GM21825 (cell line): Measurements from ENCODE around the gene EML6.
A peak's percentile ranks its signal among the peaks of the same experiment; 100 is the strongest.
"Not testable (repeated sequence)": the region's sequence is repeated elsewhere in the genome, so short reads cannot be mapped to it uniquely, and the experiment has no call there.

Source experiments
- ATAC-seq: cut with Tn5 transposase; IDR thresholded peaks from one replicate; pipeline ENCODE4 v1.9.1; 2021; ENCODE audit warnings: mild to moderate bottlenecking, moderate library complexity; ENCODE audit not compliant: unreplicated experiment

Gene EML6

DNA sequence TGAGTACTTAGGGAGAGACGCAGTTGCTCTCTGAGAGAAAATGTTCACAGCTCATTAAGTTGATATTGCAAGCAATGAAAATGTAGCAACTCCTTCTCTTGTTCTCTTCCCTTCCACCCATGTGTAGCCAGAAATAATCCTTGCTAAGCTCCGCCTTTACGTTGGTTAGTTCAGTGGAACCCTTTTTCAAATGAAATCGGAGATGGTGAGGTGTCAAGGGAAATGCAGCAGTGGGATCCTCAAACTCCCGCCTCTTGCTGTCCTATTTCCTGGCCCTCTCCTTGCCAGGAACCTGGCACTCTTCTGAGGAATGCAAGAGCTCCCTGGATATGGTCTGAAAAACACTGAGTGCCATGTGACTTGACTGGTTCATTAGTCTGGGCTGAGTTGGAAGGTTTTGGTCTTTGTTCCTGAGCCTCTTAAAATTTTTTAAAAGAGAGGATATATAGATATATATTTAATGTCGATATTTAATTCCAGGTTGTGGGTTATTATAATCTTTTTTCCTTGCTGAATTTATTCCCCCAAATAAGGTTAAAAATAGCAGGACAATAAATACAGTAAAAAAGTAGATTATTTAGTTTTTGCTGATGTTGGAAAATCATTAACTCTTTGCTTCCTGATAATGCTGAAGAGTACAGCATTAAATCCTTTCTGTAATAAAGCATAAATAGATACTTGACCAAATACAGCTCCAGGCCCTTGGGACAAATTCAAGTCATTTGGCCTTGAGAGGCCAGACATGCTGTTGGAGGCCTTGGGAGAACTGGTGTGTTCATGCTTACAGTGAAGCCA lies 116.2 kb downstream of the EML6 start:
- no peak for ATAC-seq

DNA sequence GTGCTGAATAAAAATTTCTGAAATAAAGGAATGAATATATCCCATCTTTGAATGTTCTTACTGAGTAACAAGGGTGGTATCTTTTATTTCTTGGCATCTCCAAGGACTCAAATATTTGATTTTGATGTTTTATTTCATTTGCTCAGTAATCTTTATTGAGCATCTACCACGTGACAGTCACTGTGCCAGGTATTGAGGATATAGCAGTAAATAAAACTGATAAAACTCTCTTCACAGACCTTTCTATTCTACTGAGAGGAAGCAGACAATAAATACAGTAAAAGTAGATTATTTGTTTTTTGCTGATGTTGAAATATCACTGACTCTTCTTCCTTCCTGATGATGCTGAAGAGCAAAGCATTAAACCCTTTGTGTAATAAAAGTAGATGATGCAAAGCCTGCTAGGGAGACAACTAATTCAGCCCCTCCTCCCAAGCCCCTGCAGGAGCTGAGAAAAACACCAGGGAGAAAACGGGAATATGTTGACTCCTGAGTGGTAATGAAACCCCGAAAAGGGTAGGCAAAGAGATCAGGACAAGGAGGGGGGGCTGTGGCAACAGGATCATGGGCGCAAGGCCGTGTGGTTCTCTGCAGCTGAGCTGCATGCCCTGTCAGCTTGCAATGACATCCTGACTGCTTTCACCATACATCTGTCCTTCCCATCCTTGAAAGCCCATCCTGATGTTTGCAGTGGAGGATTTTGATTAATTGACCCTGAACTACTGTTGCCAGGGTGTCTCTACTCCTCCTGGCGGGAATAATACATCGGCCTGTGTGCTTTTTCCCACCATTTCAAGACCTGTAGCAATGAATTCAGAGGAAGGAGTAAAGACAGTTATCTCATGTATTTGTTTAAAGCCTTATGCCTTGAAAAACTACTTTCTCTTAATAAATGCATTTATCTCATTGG lies 117.4 kb downstream of the EML6 start:
- no peak for ATAC-seq

DNA sequence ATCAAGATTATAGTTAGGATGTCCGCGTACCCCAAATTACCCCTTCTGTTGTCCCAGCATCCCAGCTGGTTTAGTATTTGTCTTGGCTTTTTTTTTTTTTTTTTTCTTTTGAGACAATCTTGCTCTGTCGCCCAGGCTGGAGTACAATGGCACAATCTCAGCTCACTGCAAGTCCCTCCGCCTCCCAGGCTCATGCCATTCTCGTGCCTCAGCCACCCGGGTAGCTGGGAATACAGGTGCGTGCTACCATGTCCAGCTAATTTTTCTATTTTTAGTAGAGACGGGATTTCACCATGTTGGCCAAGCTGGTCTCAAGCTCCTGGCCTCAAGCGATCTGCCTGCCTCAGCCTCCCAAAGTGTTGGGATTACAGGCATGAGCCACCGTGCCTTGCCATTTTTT lies 118.0 kb downstream of the EML6 start:
- not testable (repeated sequence) for ATAC-seq

GRCh38 chr2:54845094-54845493 lies 121.6 kb downstream of the EML6 start:
- no peak for ATAC-seq

DNA sequence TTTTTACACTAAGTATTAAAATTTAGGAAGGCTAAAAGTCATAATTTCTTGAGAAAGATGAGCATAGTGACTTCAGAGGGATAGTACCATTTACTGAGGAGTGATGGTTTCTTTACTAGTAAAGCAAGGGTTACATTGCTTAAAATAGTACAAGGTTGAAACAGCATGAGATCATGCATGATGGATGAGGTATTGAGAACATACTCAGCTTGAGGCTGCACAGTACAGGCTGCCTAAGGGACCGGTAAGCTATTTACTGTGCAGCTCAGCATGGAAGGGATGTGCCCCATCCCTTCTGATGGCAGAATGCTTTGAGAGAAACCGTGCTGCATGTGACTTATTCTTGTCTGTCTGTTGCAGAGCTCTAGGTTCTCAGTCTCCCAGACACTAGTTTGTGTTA lies 122.1 kb downstream of the EML6 start:
- no peak for ATAC-seq

GRCh38 chr2:54850171-54851122 lies 127.0 kb downstream of the EML6 start:
- ATAC-seq = no peak

DNA sequence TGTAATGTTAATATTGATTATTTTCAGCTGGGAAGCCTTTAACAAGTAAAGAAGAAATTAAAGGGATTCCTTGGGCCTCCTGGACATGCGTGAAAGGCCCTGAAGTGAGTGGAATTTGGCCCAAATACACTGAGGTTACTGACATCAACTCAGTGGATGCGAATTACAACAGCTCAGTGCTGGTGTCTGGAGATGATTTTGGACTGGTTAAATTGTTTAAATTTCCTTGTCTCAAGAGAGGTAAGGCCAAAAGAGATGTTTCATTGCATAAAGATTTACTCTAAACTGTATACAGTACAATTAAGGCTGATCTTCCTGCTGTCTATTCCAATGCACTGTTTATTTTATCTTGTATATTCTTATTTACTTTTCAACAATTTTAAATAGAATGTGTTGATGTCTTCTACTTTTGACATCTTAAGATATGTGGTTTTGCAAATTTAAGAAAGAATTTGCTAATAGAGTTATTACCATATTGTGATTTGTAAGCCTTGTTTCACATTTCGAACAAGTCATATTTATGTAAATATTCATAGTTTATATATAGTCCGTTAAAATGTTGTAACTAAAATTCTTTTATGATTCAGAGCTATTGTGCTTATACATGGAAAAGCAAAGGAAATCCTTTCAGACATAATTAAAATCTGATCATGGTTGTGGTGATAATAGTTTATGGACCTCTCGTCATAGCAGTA lies 130.3 kb downstream of the EML6 start:
- no peak for ATAC-seq

DNA sequence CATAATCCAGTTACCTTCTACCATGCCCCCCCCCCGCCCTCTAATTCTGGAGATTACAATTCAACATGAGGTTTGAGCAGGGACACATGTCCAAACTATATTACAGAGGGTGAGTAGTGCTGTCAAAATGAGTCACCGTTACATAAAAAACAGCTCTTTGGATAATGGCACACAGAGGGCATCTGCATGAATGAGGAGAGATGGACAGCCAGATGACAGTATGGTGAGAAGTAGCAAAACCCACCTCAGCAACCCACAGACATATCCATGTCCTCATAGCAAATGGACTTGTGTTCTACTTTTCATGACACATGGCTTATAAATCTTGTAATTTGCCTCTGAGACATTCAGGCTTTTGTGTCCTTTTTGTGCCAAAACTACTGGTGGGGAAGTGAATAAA lies 132.0 kb downstream of the EML6 start:
- no peak for ATAC-seq

DNA sequence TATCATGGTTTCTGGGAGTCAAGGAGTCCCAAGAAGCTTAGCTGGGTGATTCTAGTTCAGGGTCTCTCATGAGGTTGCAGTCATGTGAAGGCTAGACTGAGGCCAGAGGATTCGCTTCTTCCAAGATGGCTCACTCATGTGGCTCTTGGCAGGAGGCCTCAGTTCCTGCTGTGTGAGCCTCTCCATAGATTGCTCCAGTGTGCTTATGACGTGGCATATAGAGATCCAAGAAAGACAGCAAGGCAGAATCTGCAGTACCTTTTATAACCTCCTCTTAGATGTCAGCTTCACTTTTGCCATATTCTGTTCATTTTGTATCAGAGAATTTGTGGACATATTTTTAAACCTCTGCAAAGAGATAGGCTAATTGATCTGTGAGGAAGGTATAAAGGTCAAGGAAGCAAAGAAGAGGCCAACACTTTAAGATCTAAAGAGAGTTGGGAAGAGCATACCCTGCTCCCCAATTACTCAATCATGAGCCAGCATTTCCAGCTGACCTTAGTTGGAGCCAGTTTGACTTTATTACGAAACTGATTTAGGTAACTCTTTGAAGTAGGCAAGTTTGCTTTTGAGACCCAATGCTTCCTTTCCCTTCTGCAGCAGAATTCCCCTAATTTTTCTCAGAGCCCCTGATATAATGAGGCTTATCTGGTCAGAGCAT lies 134.7 kb downstream of the EML6 start:
- no peak for ATAC-seq

- no peak for ATAC-seq
Measured at GRCh38 chr2:54859416-54859815, 136.0 kb downstream of the EML6 start.

DNA sequence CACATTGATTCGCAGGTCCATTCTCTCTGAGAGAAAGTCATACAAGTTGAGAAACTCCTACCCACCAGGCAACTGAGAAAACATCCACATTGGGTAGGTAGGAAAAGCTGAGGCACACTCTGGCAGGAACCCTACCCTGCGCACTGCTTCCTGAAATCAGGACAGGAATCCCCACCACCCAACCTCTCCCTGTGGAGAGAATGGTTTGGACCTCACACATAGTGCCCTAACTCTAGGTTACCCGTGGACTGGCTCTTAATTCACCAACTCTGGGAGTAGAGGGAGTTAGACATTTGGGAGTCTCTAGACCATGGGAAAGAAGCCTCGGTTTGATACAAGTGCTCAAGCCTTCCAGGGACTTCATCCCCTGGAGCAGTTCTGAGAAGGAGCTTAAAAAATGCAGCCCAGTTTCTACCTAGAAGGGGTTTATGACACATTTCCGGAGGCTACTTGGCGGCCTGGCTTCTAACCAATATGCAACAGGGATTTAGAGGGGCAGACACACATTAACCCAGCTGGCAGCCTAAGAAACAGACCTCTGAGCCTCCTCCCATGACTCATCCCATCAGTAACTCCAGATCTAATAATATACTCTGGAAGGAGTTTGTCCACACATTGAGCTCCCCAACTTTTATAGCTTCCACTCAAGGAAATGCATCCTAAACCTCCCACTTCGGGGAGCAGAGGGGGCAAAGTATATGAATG lies 136.7 kb downstream of the EML6 start:
- no peak for ATAC-seq

GRCh38 chr2:54862229-54862628 lies 138.8 kb downstream of the EML6 start:
- no peak for ATAC-seq

GRCh38 chr2:54862742-54863141 lies 139.3 kb downstream of the EML6 start:
- ATAC-seq = no peak

DNA sequence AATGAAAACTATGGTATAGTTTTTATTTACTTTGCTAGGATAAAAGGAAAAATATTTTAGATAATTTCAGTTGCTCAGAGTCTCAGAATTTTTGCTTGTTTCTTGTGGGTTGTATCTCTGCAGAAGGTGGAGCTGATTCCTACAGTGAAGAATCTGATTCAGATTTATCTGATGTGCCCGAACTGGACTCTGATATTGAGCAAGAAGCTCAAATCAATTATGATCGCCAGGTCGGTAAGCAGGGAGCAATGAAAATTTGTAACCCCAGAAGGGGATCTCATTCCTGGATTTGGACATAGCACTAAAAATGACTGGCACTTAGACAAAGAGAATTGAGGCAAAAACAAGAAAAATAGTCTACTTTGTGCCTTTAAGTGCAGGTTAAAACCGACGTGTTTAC lies 140.2 kb downstream of the EML6 start:
- ATAC-seq = no peak

- no peak for ATAC-seq
Measured at GRCh38 chr2:54864096-54864495, 140.6 kb downstream of the EML6 start.

- no peak for ATAC-seq
Measured at GRCh38 chr2:54864727-54865126, 141.3 kb downstream of the EML6 start.

DNA sequence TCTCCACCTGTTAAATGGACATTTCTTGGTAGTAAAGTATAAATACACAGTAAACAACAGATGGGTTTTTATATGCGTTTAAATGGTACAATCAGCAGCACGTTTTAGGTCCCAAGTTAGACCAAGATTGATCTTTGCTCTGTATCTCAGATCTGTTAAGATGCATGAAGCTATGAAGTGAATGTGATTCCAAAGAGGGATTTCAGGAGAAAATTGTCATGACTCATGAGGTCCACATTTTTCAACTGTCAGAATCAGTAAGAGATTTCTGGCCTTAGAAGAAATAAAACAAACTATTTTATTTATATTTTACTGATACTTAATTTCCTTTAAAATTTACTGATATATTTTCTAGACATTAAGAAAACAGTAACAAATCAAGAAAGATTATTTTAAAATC lies 142.7 kb downstream of the EML6 start:
- no peak for ATAC-seq

- ATAC-seq = peak; percentile 85
Measured at GRCh38 chr2:54866868-54867267, 143.4 kb downstream of the EML6 start.

GRCh38 chr2:54867457-54867856 lies 144.0 kb downstream of the EML6 start:
- peak; percentile 73 for ATAC-seq
